HEK293T (cell line): ENCODE measurements around the gene MDFIC2.

Experiments used
- CTCF ChIA-PET: fragments of 350-600 bp; formaldehyde crosslinking; extraction: SDS; loops from one replicate; lab custom pipeline; 2021; ENCODE audit warnings: antibody characterized with exemption, inconsistent platforms; lab: Yijun Ruan, JAX
- POLR2A ChIA-PET: fragments of 350-600 bp; formaldehyde crosslinking; extraction: SDS; loops from one replicate; lab custom pipeline; 2020; ENCODE audit warnings: antibody characterized with exemption, inconsistent platforms; lab: Yijun Ruan, JAX
- DNase-seq: peaks from one replicate; pipeline ENCODE4 v3.0.0; 2012; ENCODE audit warnings: mixed read lengths; ENCODE audit errors: extremely low spot score
- BHLHE40 ChIP-seq: fragments of 450-650 bp; IDR thresholded peaks from 2 replicates; pipeline ENCODE4 v1.6.1; 2016; ENCODE audit warnings: mild to moderate bottlenecking, moderate library complexity, borderline replicate concordance
- ELF4 ChIP-seq: fragments of 450-650 bp; IDR thresholded peaks from 2 replicates; pipeline ENCODE4 v1.6.1; 2017; ENCODE audit warnings: antibody characterized with exemption

Gene MDFIC2

GRCh38 chr3:70149714-70150400 lies 162.6 kb downstream of the MDFIC2 start:
- CTCF ChIA-PET = no interaction called here
- TF ChIP-seq BHLHE40 (no peak), ELF4 (no peak)
- POLR2A ChIA-PET = no interaction called here
- no peak for DNase-seq
